LoVo (cell line): ENCODE results near the gene RCSD1.

ENCODE experiments used
- DNase-seq: peaks from one replicate; pipeline ENCODE4 v3.0.0-alpha.2; 2016; ENCODE audit warnings: low spot score

RCSD1 gene

GRCh38 chr1:167643441-167643840 lies 13.4 kb downstream of the RCSD1 start:
- DNase-seq, result no peak

- no peak for DNase-seq
These were observed 14.5 kb downstream of the RCSD1 start for GRCh38 chr1:167644551-167644950.

- DNase-seq, result no peak
These were observed 15.1 kb downstream of the RCSD1 start for GRCh38 chr1:167645140-167645541.

- no peak for DNase-seq
These were observed 15.8 kb downstream of the RCSD1 start for GRCh38 chr1:167645625-167646414.

GRCh38 chr1:167648252-167648849 lies 18.3 kb downstream of the RCSD1 start:
- DNase-seq, result no peak

GRCh38 chr1:167648978-167649744 lies 19.1 kb downstream of the RCSD1 start:
- DNase-seq, result no peak

- no peak for DNase-seq
These were observed 20.5 kb downstream of the RCSD1 start for GRCh38 chr1:167650269-167651160.

GRCh38 chr1:167651161-167651693 lies 21.2 kb downstream of the RCSD1 start:
- no peak for DNase-seq

- no peak for DNase-seq
These were observed 25.0 kb downstream of the RCSD1 start for GRCh38 chr1:167654975-167655575.

- DNase-seq, result no peak
These were observed 26.6 kb downstream of the RCSD1 start for GRCh38 chr1:167656657-167657056.

- peak; percentile 37 for DNase-seq
These were observed 28.7 kb downstream of the RCSD1 start for GRCh38 chr1:167658574-167659328.

- DNase-seq, result no peak
These were observed 29.4 kb downstream of the RCSD1 start for GRCh38 chr1:167659450-167659849.

- no peak for DNase-seq
These were observed 29.8 kb downstream of the RCSD1 start for GRCh38 chr1:167659881-167660280.

- peak; percentile 33 for DNase-seq
These were observed 31.7 kb downstream of the RCSD1 start for GRCh38 chr1:167661527-167662426.

GRCh38 chr1:167663002-167663772 lies 33.2 kb downstream of the RCSD1 start:
- no peak for DNase-seq

- DNase-seq, result no peak
These were observed 35.4 kb downstream of the RCSD1 start for GRCh38 chr1:167665469-167665868.

- DNase-seq, result no peak
These were observed 36.4 kb downstream of the RCSD1 start for GRCh38 chr1:167666416-167666815.

- no peak for DNase-seq
These were observed 37.5 kb downstream of the RCSD1 start for GRCh38 chr1:167667536-167667935.

- no peak for DNase-seq
These were observed 38.1 kb downstream of the RCSD1 start for GRCh38 chr1:167668108-167668507.
